ENCODE results near the gene PYCR2.

The PYCR2 gene

GRCh38 chr1:225921734-225922709, 2.0 kb downstream of the PYCR2 start:
- DNase-seq (ENCODE audit: low read depth in 1 of 2, low spot score in 1 of 2), result no peak

- no peak for DNase-seq (ENCODE audit: low read depth in 1 of 2, low spot score in 1 of 2)
Observed at GRCh38 chr1:225919906-225920305, 4.1 kb downstream of the PYCR2 start.

- DNase-seq (ENCODE audit: low read depth in 1 of 2, low spot score in 1 of 2), result no peak
Observed at GRCh38 chr1:225918280-225918679, 5.8 kb downstream of the PYCR2 start.

- DNase-seq (ENCODE audit: low read depth in 1 of 2, low spot score in 1 of 2), result no peak
Observed at GRCh38 chr1:225917536-225917935, 6.5 kb downstream of the PYCR2 start.

GRCh38 chr1:225917101-225917500, 6.9 kb downstream of the PYCR2 start:
- no peak for DNase-seq (ENCODE audit: low read depth in 1 of 2, low spot score in 1 of 2)

GRCh38 chr1:225915538-225915991, 8.5 kb downstream of the PYCR2 start:
- DNase-seq (ENCODE audit: low read depth in 1 of 2, low spot score in 1 of 2), result no peak

GRCh38 chr1:225914947-225915346, 9.1 kb downstream of the PYCR2 start:
- DNase-seq (ENCODE audit: low read depth in 1 of 2, low spot score in 1 of 2), result no peak

GRCh38 chr1:225914391-225914790, 9.7 kb downstream of the PYCR2 start:
- no peak for DNase-seq (ENCODE audit: low read depth in 1 of 2, low spot score in 1 of 2)

GRCh38 chr1:225911191-225912130, 12.6 kb downstream of the PYCR2 start:
- DNase-seq (ENCODE audit: low read depth in 1 of 2, low spot score in 1 of 2), result peak; percentile 50 to 68

GRCh38 chr1:225909477-225909876, 14.6 kb downstream of the PYCR2 start:
- DNase-seq (ENCODE audit: low read depth in 1 of 2, low spot score in 1 of 2), result no peak

- DNase-seq (ENCODE audit: low read depth in 1 of 2, low spot score in 1 of 2), result no peak
Observed at GRCh38 chr1:225908773-225909172, 15.3 kb downstream of the PYCR2 start.

GRCh38 chr1:225908013-225908640, 15.9 kb downstream of the PYCR2 start:
- DNase-seq (ENCODE audit: low read depth in 1 of 2, low spot score in 1 of 2), result no peak

GRCh38 chr1:225907341-225907740, 16.7 kb downstream of the PYCR2 start:
- no peak for DNase-seq (ENCODE audit: low read depth in 1 of 2, low spot score in 1 of 2)

GRCh38 chr1:225906467-225906866, 17.6 kb downstream of the PYCR2 start:
- DNase-seq (ENCODE audit: low read depth in 1 of 2, low spot score in 1 of 2), result no peak

GRCh38 chr1:225903623-225904022, 20.4 kb downstream of the PYCR2 start:
- no peak for DNase-seq (ENCODE audit: low read depth in 1 of 2, low spot score in 1 of 2)

GRCh38 chr1:225899044-225899925, 24.8 kb downstream of the PYCR2 start:
- no peak for DNase-seq (ENCODE audit: low read depth in 1 of 2, low spot score in 1 of 2)

- DNase-seq (ENCODE audit: low read depth in 1 of 2, low spot score in 1 of 2), result no peak
Observed at GRCh38 chr1:225897595-225898514, 26.2 kb downstream of the PYCR2 start.

GRCh38 chr1:225896937-225897549, 27.0 kb downstream of the PYCR2 start:
- DNase-seq (ENCODE audit: low read depth in 1 of 2, low spot score in 1 of 2), result peak in 1 of 2 donors; percentile 42

GRCh38 chr1:225896494-225896893, 27.6 kb downstream of the PYCR2 start:
- no peak for DNase-seq (ENCODE audit: low read depth in 1 of 2, low spot score in 1 of 2)
